22Rv1 (cell line): ENCODE measurements around the gene IMP4.

Experiments
- H3K27ac ChIP-seq: fragments of 450-650 bp; 2 replicates; pipeline ENCODE4 v1.5.1; 2017
- ZFX ChIP-seq: fragments of 450-650 bp; IDR thresholded peaks from 2 replicates; pipeline ENCODE4 v1.6.1; 2017; ENCODE audit warnings: antibody characterized with exemption, borderline replicate concordance
- TF ChIP-seq, protein P1 (sequence below): fragments of 450-650 bp; IDR thresholded peaks from 2 replicates; pipeline ENCODE4 v1.5.1; 2017; ENCODE audit warnings: mild to moderate bottlenecking

IMP4 gene

DNA sequence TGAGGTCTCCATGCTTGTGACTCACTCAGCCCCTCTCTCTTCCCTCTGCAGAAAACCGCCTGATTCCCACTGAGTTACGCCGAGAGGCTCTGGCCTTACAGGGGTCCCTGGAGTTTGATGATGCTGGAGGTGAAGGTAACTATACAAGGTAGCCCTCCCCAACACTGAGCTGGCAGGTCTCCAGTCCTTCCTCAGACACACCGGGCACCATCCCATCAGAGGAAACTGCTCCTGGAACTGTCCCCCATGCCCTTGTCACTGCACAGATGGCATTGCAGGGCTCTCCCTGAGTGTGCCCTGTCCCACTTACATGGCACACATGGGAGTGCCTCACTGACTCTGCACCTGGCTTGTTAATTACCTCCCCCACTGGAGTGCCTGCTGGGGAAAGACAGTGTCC, 1.9 kb downstream of the IMP4 start:
- TF ChIP-seq, protein P1, sequence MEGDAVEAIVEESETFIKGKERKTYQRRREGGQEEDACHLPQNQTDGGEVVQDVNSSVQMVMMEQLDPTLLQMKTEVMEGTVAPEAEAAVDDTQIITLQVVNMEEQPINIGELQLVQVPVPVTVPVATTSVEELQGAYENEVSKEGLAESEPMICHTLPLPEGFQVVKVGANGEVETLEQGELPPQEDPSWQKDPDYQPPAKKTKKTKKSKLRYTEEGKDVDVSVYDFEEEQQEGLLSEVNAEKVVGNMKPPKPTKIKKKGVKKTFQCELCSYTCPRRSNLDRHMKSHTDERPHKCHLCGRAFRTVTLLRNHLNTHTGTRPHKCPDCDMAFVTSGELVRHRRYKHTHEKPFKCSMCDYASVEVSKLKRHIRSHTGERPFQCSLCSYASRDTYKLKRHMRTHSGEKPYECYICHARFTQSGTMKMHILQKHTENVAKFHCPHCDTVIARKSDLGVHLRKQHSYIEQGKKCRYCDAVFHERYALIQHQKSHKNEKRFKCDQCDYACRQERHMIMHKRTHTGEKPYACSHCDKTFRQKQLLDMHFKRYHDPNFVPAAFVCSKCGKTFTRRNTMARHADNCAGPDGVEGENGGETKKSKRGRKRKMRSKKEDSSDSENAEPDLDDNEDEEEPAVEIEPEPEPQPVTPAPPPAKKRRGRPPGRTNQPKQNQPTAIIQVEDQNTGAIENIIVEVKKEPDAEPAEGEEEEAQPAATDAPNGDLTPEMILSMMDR = no peak
- TF ChIP-seq ZFX = no peak
- no peak overlapping the region for H3K27ac ChIP-seq

DNA sequence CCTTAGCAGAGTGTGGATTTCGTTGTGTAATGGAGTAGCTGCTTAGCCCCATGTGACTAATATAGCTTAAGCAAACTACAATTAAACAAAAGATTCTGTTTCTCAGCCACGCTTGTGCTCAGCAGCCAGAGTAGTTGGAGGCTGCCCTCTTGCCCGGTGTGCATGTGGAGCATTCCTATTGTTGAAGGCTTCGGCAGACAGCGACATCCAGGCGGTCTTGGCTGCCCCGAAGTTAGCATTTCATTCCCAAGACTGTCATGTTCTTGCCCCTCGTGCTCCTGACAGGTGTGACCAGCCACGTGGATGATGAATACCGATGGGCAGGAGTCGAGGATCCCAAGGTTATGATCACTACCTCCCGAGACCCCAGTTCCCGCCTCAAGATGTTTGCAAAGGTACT, 2.4 kb downstream of the IMP4 start:
- TF ChIP-seq, protein P1 = no peak
- TF ChIP-seq ZFX = no peak
- no peak overlapping the region for H3K27ac ChIP-seq

DNA sequence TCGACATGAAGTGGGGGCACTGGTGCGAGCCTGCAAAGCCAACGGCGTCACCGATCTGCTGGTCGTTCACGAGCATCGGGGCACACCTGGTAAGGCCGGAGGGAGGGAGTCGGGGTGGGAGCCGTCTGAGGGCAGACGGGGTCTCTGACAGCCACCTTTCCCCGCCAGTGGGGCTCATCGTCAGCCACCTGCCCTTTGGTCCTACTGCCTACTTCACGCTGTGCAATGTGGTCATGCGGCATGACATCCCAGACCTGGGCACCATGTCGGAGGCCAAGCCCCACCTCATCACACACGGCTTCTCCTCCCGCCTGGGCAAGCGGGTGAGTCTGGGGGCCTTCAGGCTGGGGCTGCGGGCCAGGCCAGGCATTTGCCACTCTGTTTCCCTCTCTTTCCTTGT, 2.9 kb downstream of the IMP4 start:
- no peak overlapping the region for H3K27ac ChIP-seq
- no peak for TF ChIP-seq ZFX
- TF ChIP-seq, protein P1 = no peak

DNA sequence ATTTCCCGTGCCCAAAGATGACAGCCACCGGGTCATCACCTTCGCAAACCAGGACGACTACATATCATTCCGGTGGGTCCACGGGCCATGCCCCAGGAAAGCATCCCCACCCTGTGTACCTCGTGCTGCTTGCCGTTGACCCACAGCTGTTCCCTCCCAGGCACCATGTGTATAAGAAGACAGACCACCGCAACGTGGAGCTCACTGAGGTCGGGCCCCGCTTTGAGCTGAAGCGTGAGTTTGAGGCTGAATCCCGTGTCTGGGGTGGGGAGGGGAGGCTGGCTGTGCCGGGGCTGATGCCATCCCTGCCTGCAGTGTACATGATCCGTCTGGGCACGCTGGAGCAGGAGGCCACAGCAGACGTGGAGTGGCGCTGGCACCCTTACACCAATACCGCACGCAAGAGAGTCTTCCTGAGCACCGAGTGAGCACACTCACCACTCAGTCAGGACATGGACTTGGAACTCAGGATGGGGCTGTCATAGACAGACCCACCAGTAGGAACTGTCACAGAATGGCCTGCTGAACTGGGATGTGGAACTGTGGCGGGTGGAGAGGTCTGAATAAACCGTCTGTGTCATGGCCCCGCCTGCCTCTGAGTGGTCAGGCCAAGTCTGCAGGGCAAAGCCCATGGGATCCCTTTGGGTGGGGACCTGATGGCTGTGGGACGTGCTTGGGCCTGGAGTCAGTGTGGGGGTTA, 3.5 kb downstream of the IMP4 start:
- no peak for TF ChIP-seq ZFX
- TF ChIP-seq, protein P1 = no peak
- H3K27ac ChIP-seq = no peak overlapping the region

DNA sequence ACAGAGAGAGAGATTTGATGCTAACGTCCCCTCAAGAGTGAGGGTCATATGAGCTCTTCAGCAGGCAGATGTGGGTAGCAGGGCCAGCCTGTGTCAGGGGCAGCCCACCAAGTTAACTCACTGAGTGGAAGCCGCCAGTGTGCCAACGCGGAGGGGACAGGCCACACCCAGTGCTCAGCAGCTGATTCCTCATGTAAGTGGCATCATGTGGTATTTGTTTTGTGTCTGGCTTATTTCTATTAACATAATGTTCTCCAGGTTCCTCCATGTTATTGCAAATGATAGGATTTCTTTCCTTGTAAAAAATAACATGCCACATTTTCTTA, 4.0 kb downstream of the IMP4 start:
- H3K27ac ChIP-seq = no peak overlapping the region
- TF ChIP-seq ZFX = no peak
- TF ChIP-seq, protein P1 = no peak

DNA sequence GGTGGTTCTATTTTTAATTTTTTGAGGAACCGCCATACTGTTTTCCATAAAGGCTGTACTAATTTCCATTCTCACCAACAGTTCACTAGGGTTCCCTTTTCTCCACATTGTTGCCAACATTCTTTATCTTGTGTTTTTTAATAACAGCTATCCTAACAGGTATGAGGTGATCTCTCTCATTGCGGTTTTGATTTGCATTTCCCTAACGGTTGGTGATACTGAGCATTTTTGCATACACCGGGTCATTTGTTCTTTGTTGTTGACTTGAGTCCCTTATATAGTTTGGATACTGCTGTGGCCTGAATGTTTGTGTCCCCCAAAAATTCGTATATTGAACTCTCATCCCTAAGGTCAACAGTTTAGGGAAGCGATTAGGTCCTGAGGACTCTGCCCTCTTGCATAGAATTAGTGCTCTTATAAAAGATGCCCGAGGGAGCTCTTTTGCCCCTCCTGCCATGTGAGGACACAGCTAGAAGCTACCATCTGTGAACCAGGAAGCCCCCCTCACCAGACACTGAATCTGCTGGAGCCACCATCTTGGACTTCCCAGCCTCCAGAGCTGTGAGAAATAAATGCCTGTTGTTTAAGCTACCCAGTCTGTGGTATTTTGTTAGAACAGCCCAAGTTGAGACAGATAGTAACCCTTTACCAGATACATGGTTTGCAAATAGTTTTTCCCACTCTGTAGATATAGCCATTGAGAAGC, 4.7 kb downstream of the IMP4 start:
- no peak for TF ChIP-seq ZFX
- TF ChIP-seq, protein P1 = no peak
- H3K27ac ChIP-seq = no peak overlapping the region

DNA sequence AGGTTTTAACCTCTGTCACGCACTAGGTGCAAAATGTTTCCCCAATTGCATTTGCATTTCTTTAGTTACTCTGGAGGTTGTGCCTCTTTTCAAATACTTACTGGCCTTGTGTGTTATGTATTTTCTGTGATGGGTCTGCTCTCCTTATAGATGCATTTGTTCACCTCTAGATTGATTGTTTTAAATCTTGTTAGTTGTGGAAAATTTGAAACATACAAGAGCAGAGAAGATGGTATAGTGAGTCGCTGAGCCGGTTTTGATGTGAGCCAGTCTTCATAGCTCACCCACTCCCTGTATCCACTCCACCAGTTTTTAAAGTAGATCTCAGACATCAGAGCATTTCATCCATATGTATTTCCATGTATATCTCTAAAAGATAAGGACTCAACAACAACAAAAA, 6.5 kb downstream of the IMP4 start:
- no peak for TF ChIP-seq ZFX
- no peak overlapping the region for H3K27ac ChIP-seq
